GM18873 (cell line): Measurements from ENCODE around the gene LAMA5.

Source experiments
- ATAC-seq: cut with Tn5 transposase; IDR thresholded peaks from one replicate; pipeline ENCODE4 v1.9.1; 2021; ENCODE audit warnings: mild to moderate bottlenecking, moderate library complexity, moderate number of reproducible peaks; ENCODE audit not compliant: unreplicated experiment, low FRiP score

Gene LAMA5

DNA sequence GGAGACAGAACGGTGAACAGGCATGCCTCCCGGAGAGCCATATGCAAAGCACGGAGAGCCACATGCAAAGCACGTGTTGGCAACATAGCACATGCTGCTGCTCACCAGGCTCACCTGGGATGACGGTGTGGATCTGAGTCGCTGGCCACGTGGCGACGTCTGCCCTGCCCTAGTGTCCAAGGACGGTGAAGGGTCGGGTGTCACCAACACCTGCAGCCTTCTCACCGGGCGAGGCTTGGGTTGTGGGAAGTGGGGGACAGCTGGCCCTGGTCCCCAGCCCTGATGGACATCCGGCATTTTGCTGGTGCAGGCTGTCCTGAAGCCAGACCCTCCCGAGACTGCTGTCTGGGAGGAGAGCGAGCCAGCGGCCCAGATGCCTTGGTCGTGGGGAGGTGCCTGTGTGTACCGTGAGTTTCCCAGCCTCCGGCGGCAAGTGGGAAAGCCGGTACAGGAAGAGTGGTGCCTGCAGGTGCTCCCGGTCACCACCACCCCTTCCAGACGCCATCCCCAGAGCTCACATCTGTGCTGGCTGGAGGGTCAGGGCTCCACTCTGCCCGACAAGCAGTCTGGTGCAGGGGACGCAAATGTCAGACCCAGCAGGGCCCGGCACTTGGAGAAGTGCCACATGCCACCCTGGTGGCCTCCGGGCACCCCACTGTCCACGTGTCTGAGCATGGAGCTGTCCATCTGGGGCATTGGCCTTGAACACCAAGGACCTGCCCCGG, 70.2 kb downstream of the LAMA5 start:
- no peak for ATAC-seq

- no peak for ATAC-seq
Measured at GRCh38 chr20:62294516-62294915, 72.6 kb downstream of the LAMA5 start.

- ATAC-seq = no peak
Measured at GRCh38 chr20:62293946-62294345, 73.2 kb downstream of the LAMA5 start.

DNA sequence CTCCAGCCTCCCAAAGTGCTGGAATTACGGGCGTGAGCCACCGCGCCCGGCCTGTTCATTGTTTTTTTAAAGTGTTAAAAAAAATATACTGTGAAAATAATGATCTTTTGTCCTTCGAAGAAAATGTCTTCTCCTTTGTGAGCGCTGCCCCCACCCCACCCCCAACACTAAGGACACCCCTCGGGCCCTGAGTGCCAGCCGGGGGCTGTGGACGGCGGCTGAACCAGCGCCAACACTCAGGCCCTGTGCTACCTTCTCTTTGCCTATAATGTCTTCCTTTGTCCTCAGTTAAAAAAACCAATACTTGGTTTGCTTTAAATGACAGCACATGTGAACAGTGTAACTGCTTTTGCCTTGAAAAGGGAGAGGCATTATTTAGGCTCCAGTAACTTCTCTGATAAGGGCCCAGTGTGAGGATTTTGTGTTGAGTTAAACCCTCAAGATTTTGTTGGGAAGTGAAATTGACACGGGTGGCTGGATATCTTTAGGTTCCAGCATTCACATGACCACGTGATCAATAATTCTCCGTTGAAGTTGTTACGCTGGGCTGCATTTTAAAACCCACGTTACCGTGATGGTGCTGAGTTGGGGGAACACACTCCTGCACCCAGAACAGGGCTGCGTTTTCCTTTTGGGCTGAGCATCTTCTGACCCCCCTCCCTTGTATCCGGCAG, 73.9 kb downstream of the LAMA5 start:
- no peak for ATAC-seq

DNA sequence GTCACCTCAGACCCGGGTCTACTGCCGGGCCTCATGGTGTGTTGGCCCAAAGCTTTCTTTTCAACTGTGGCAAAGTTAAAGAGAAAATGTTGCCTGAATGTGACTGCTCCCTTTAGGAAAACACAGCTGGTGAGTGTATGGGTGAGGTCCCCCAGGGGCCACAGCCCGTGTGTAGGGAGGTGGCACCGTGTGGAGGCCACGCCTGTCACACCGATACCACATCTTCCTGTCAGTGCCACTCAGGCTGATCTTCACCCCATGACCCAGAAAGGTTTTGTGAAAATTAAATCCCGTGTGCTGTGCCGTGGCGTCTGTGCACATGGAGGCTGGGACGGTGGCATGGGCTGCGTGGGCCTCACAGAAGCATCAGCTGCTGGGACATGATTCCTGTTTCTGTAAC, 75.0 kb downstream of the LAMA5 start:
- no peak for ATAC-seq

DNA sequence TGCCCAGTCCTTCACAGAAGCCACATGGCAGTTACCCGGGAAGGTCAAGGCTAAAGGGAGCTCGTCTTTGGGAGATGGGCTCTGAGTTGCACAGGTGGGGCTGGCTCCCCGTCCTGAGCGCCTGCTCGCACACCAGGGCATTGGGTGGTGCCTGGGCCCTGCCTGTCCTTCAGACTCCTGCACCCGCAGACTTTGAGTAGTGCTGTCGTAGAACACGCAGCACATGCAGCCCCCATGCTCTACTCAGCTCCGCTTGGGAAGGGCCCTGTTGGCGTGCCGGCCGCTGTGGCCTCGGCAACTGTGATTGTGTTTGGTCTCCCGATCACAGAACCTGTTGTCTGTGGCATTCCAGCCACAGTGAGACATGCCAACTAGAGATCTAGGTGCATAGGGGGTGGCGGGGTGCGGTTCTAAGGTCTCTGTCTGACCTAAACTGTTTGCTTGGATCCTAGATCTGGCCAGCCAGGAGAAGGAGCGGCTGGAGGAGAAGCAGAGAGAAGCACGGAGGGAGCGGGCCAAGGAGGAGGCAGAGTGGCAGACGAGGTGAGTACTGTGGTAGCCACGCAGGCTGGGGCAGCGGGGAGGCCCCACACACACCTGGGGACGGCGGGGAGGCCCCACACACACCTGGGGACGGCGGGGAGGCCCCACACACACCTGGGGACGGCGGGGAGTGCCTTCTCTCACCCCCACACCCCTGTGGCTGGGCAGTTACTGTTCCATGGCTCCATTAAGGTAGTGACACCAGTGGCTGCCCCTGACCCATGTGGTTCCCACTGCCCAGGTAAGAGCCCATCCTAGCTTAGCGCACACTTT, 75.7 kb downstream of the LAMA5 start:
- ATAC-seq = no peak

GRCh38 chr20:62289898-62290297, 77.2 kb downstream of the LAMA5 start:
- no peak for ATAC-seq

DNA sequence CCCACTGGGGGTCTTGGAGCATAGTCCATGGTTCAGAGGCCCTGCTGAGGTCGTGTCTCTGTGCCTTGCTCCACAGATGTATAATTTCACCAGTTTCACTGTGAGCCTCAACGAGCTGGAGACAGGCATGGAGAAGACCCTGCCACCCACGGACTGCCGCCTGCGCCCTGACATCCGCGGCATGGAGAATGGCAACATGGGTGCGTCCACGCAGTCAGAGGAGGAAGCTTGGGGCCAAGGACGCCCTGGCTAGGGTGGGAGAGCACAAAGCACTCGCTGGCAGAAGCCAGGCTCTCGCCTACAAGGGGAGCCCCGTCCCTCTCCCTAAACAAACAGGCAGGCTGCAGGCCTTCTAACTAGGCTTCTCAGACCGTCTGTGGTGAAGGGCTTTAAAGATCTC, 78.0 kb downstream of the LAMA5 start:
- ATAC-seq = no peak

DNA sequence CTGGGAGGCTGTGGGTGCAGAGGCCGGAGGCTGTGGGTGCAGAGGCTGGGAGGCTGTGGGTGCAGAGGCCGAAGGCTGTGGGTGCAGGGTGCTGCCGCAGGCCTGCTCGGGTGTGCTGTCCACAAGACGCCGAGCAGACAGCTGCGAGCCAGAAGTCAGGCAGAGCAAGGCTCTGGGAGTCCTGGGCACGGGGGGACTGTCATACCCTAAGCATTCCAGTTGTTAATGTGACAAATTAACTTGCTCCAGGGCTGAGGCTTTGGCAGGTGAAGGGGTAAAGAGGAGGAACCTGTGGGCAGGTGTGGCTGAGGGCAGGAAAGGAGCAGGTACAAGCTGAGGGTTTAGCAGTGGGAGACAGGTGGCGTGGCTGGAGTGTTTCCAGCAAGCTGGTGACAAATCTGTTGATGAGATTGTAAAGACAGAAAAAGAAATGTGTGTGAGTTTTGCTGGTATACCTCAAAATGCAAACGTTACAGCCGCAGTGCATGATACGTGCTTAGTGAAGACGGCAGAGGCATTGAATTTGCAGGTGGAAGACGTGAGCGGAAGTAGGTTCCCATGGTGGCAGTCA, 78.5 kb downstream of the LAMA5 start:
- no peak for ATAC-seq

DNA sequence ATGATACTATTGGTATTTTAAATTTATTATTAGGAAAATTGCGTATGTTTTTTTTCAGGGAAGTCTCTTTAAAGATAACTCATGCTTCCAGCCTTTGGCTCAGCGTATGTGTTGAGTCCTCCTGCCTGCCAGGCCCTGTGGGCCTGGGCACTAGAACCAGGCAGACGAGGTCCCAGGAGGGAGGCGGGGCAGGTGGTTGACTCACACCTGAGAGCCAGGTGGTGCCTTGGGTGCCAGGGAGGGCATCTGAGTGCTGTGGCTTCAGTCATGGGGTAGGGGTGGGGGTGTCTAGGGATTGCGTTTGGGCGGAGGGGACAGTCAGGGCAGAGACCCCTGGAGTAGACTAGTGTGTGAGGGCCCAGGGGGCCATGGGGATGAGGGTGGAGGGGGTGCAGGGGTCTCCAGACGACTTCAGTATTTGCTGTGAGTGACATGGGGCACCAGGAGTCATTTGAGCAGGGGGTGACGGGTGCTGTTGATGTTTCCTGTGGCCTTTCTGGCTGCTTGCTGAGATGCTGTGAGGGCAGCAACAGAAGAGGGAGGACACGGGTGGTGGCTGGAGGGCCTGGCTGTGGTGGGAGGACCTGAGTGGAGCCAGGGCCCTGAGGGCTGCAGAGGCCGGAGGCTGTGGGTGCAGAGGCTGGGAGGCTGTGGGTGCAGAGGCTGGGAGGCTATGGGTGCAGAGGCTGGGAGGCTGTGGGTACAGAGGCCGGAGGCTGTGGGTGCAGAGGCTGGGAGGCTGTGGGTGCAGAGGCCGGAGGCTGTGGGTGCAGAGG, 79.2 kb downstream of the LAMA5 start:
- ATAC-seq = no peak

DNA sequence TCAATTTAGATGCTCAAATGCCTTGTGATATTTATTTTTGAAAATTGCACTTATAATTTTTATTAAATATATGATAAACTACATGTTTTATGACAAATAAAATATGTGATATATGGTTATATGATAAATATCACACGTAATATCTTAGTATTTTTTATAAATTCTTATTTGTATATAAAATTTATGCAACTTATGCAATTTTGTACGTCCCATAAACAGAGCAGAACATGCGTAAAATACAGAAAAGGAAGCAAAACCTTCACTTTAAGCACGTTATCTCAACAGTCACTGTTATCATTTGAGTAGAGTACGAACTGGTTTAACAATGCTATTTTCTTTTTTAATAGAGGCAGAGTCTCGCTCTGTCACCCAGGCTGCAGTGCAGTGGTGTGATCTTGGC, 80.0 kb downstream of the LAMA5 start:
- no peak for ATAC-seq

- ATAC-seq = no peak
Measured at GRCh38 chr20:62286493-62287064, 80.5 kb downstream of the LAMA5 start.

DNA sequence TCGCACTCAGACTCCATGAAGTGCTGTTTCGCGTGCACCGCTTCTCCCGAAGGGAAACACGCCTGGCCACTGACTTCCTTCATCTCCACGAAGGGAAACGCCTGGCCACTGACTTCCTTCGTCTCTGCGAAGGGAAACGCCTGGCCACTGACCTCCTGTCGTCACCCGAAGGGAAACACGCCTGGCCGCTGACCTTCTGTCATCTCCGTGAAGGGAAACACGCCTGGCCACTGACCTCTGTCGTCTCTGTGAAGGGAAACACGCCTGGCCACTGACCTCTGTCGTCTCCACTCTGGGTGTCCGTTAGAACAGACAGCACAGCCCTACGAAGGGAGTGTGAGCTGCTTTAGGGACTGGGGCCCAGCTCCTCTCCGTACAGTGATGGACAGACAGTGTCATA, 81.4 kb downstream of the LAMA5 start:
- no peak for ATAC-seq

- no peak for ATAC-seq
Measured at GRCh38 chr20:62285151-62285550, 82.0 kb downstream of the LAMA5 start.

DNA sequence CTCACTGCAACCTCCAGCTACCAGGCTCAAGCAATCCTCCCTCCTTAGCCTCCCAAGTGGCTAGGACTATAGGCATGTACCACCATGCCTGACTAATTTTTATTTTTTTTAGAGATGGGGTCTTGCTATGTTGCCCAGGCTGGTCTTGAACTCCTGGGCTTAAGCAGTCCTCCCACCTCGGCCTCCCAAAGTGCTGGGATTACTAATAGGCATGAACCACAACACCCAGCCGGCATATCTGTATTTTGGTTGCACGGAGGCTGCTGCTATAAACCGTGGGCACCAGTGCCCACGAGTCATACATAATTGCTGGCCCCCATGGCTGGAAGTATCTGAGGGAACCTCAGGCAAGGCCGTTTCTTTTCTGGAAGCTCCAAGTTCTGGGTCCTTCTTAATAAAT, 82.7 kb downstream of the LAMA5 start:
- ATAC-seq = no peak

DNA sequence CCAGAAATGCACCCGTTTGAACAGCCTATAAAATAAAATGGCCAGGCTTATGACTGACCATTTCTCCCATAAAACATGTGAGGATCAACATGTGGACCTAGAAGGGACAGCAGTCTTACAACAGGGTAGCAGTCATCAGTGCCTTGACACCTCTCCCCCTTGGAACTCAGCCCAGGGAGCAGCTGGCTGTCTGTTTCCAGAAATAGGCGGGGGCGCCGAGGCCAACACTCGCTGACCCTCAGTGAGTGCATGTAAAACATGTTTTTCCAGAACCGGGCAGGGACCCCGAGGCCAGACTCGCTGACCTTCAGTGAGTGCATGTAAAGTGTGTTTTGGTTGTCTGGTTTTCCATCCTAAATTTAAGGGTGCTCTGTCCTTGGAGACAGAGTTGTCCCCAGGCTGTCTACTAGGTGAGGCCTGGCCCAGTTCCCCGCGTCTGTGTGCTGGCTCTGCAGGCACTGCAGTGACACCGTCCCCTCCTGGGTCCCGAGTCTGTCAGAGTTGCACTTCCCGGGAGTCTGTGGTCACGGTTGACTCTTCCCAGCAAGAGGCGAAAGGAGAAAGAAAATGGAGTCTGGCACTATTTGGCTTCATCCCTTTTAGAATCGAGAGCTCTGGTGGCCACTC, 84.1 kb downstream of the LAMA5 start:
- no peak for ATAC-seq

GRCh38 chr20:62282103-62282502, 85.0 kb downstream of the LAMA5 start:
- ATAC-seq = no peak

DNA sequence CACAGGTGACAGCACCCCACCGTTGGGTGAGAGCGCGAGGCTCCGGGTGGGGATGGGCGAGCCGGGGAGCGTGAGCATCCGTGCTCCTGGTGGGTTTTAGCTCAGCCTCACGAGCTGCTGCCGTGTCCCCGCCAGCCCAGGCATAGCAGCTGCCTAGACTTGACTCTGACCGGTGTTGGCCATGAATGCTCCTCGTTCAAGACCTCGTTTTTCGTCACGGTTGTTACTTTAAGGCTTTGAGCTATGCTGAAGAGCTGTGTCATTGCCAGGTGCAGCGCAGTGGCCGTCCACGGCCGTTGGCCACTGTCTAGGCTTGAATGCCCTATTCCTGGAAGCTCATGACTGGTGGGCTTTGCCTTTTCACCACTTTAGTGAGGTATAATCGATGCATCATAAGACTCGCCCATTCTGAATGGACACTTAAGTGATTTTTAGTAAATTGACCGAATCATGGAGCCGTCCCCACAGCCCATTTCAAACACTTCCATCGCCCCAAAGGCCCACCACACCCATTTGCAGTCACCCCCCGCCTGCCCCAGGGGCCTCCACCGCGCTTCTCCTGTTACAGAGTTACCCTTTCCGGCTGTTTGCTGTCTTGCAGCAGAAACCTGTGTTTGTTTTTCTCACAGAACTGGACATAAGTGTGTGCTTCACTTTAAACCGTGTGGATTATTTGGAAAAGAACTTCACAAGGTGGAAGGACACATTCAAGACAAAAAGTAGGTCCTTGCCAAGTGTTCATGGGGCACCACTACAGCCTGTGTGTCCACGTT, 85.8 kb downstream of the LAMA5 start:
- no peak for ATAC-seq

DNA sequence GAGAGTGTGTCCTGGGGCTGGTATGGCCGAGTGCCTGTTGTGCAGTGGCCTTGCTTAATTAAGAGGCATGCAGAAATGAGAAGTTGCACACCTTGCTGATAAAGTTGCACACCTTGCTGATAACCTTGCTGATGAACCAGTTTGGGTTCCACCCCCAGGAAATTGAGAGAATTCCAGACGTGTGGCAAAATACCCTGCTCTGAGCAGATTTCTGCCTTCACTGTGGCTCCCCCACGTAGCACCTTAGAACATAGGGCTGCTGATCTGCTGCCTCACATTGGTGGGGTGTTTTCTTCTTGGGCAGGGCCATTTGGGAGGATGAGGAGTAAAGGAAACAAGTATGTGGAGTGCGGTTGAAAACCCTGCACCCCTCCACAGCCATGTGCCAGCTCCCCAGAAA, 86.8 kb downstream of the LAMA5 start:
- no peak for ATAC-seq
